A673 (cell line): Measurements from ENCODE around the gene CLGN.

Experiments used
- CTCF ChIP-seq: fragments of 300-800, 200-600 bp; sonication (generic); conservative IDR thresholded peaks from 2 replicates; pipeline ENCODE4 v1.5.1; 2017; ENCODE audit warnings: low read depth, mild to moderate bottlenecking, antibody characterized with exemption, low read length, moderate library complexity, mixed read lengths
- EZH2 ChIP-seq: fragments of 200-600 bp; sonication (generic); IDR thresholded peaks from 2 replicates; pipeline ENCODE4 v1.6.1; 2017; ENCODE audit warnings: borderline replicate concordance, low read depth, mild to moderate bottlenecking, mixed read lengths, antibody characterized with exemption, low read length; ENCODE audit not compliant: poor library complexity, severe bottlenecking

- no peak for TF ChIP-seq CTCF
- no peak for TF ChIP-seq EZH2
These were observed 39.4 kb downstream of the CLGN start for GRCh38 chr4:140388015-140388414.
